Brain microvascular endothelial cell (primary cell): ENCODE data around the gene ICE2.

Source experiments
- DNase-seq: peaks from one replicate; pipeline ENCODE4 v3.0.0-alpha.2; 2020
- H3K27ac ChIP-seq: fragments of 250-450 bp; sonication (Bioruptor Pico); 2 replicates; pipeline ENCODE4 v1.5.1; 2020; ENCODE audit warnings: mild to moderate bottlenecking, moderate library complexity
- H3K27me3 ChIP-seq: fragments of 250-450 bp; sonication (Bioruptor Pico); replicated peaks from 2 replicates; pipeline ENCODE4 v1.5.1; 2020; ENCODE audit warnings: mild to moderate bottlenecking
- H3K36me3 ChIP-seq: fragments of 250-450 bp; sonication (Bioruptor Pico); replicated peaks from 2 replicates; pipeline ENCODE4 v1.5.1; 2020; ENCODE audit warnings: mild to moderate bottlenecking
- H3K4me3 ChIP-seq: 2 replicates; pipeline ENCODE4 v1.5.1; 2011; ENCODE audit warnings: low read depth, mild to moderate bottlenecking, control low read depth, low read length, moderate library complexity
- CTCF ChIP-seq: IDR thresholded peaks from 2 replicates; pipeline ENCODE4 v1.5.1; 2011; ENCODE audit warnings: low read depth, mild to moderate bottlenecking, moderate library complexity, low read length, control low read depth, inconsistent platforms; ENCODE audit errors: missing control alignments
- in situ Hi-C: cut with HindIII; loops from 2 replicates; pipeline ENCODE4 v1.10.0; 2017; ENCODE audit warnings: low sequenced_read_pairs, low pct_ligation_motif_present

Gene ICE2

GRCh38 chr15:60392601-60392985 is 86.3 kb downstream of the ICE2 start:
- H3K36me3 ChIP-seq = peaks cover 76% of the 10 kb centered on the region
- in situ Hi-C loops = no loop called here
- peak overlapping the region; percentile 99 for H3K27ac ChIP-seq
- no peak for TF ChIP-seq CTCF
- H3K4me3 ChIP-seq = peak overlapping the region; percentile 33
- H3K27me3 ChIP-seq = no peaks in the 10 kb centered on the region
- DNase-seq = peak; percentile 87

GRCh38 chr15:60391722-60392315 is 87.1 kb downstream of the ICE2 start:
- peaks cover 76% of the 10 kb centered on the region for H3K36me3 ChIP-seq
- no peaks in the 10 kb centered on the region for H3K27me3 ChIP-seq
- peak overlapping the region; percentile 99 for H3K27ac ChIP-seq
- peak overlapping the region; percentile 30 for H3K4me3 ChIP-seq
- TF ChIP-seq CTCF = no peak
- DNase-seq = no peak
- in situ Hi-C loops = no loop called here

GRCh38 chr15:60390871-60391501 is 88.0 kb downstream of the ICE2 start:
- in situ Hi-C loops = no loop called here
- Histone ChIP-seq H3K36me3 (peaks cover 75% of the 10 kb centered on the region), H3K27ac (peak overlapping the region; percentile 99), H3K4me3 (peak overlapping the region; percentile 30), H3K27me3 (no peaks in the 10 kb centered on the region)
- DNase-seq = peak; percentile 81
- peak; percentile 36 for TF ChIP-seq CTCF

- H3K27me3 ChIP-seq = no peaks in the 10 kb centered on the region
- DNase-seq = no peak
- H3K36me3 ChIP-seq = peaks cover 75% of the 10 kb centered on the region
- H3K4me3 ChIP-seq = peak overlapping the region; percentile 7
- peak overlapping the region; percentile 99 for H3K27ac ChIP-seq
- in situ Hi-C loops = no loop called here
- TF ChIP-seq CTCF = no peak
Observed at GRCh38 chr15:60390231-60390630, 88.7 kb downstream of the ICE2 start.

GRCh38 chr15:60389261-60390077 is 89.5 kb downstream of the ICE2 start:
- DNase-seq = no peak
- H3K27me3 ChIP-seq = no peaks in the 10 kb centered on the region
- in situ Hi-C loops = no loop called here
- H3K27ac ChIP-seq = peak overlapping the region; percentile 14
- peaks cover 75% of the 10 kb centered on the region for H3K36me3 ChIP-seq
- TF ChIP-seq CTCF = no peak
- H3K4me3 ChIP-seq = peak overlapping the region; percentile 12
